H1 (cell line): ENCODE measurements around the gene GDPD5. TPM values are rescaled to one million over a fixed set of nuclear protein-coding genes. Genes with fewer than 3 reads are reported as not detected.

Experiments used
- CTCF ChIA-PET: fragments of 300-600 bp; sonication (Branson Sonifier 250); formaldehyde crosslinking; loops from one replicate; lab custom pipeline; 2021; ENCODE audit not compliant: partially characterized antibody; lab: Charles Lee
- POLR2A ChIA-PET: fragments of 300-600 bp; sonication (Branson Sonifier 250); formaldehyde crosslinking; loops from one replicate; lab custom pipeline; 2021; ENCODE audit warnings: inconsistent platforms; ENCODE audit not compliant: partially characterized antibody; lab: Charles Lee
- DNase-seq, 2 experiments: peaks; one replicate each; pipeline versions ENCODE4 v3.0.0 to v3.0.0-alpha.2; 2010 to 2022; ENCODE audit warnings: low spot score in 2 of 2, low read depth in 1 of 2, mixed read lengths in 1 of 2
- FAIRE-seq: peaks from 2 replicates; lab custom pipeline; 2011; peaks lifted over from hg19 to GRCh38; lab: Jason Lieb, UNC
- H2AFZ ChIP-seq: 2 replicates; pipeline ENCODE4 v1.8.1; 2012; ENCODE audit warnings: low read length, inconsistent platforms
- H2AK5ac ChIP-seq: 2 replicates; pipeline ENCODE4 v1.6.1; 2013; ENCODE audit warnings: low read depth, low read length
- H2BK120ac ChIP-seq: replicated peaks from 2 replicates; pipeline ENCODE3; 2013; ENCODE audit warnings: low read depth, low read length, inconsistent platforms
- H2BK12ac ChIP-seq: 2 replicates; pipeline ENCODE4 v1.6.1; 2013; ENCODE audit warnings: low read depth, low read length
- H2BK15ac ChIP-seq: 2 replicates; pipeline ENCODE4 v1.6.1; 2013; ENCODE audit warnings: low read length
- H2BK20ac ChIP-seq: 2 replicates; pipeline ENCODE4 v1.6.1; 2013; ENCODE audit warnings: low read length
- H2BK5ac ChIP-seq: 2 replicates; pipeline ENCODE4 v1.6.1; 2013; ENCODE audit warnings: low read depth, low read length
- H3K14ac ChIP-seq: 2 replicates; pipeline ENCODE4 v1.6.1; 2013; ENCODE audit warnings: inconsistent platforms; ENCODE audit not compliant: insufficient read length
- H3K18ac ChIP-seq: 2 replicates; pipeline ENCODE4 v1.6.1; 2013; ENCODE audit warnings: low read length; ENCODE audit errors: extremely low read depth
- H3K23ac ChIP-seq: 2 replicates; pipeline ENCODE4 v1.6.1; 2013; ENCODE audit warnings: inconsistent platforms; ENCODE audit not compliant: insufficient read length
- H3K23me2 ChIP-seq: 2 replicates; pipeline ENCODE4 v1.6.1; 2013; ENCODE audit warnings: low read depth, low read length
- H3K27ac ChIP-seq: 2 replicates; pipeline ENCODE4 v1.6.1; 2011; ENCODE audit warnings: low read depth, low read length, inconsistent platforms
- H3K27me3 ChIP-seq, 4 experiments: replicated peaks in 1 of 4; 1 replicate in 1 of 4; 2 replicates in 3 of 4; pipeline versions ENCODE4 v1.6.1 to v1.8.1; 2011 to 2013; ENCODE audit warnings: low read length in 3 of 4, mild to moderate bottlenecking in 3 of 4, inconsistent platforms in 2 of 4, mixed read lengths in 2 of 4, moderate library complexity in 1 of 4; ENCODE audit not compliant: control insufficient read depth in 3 of 4, insufficient read depth in 3 of 4; ENCODE audit errors: extremely low read depth in 1 of 4
- H3K36me3 ChIP-seq, 4 experiments: 2 replicates each; pipeline versions ENCODE4 v1.6.1 to v1.8.1; 2011 to 2013; ENCODE audit warnings: mild to moderate bottlenecking in 4 of 4, low read length in 3 of 4, moderate library complexity in 2 of 4, control low read depth in 1 of 4, inconsistent platforms in 1 of 4; ENCODE audit not compliant: insufficient read depth in 4 of 4, control insufficient read depth in 2 of 4
- H3K4ac ChIP-seq: replicated peaks from 2 replicates; pipeline ENCODE3; 2013; ENCODE audit warnings: low read length, low read depth, mixed read lengths, inconsistent platforms; ENCODE audit not compliant: insufficient read length
- H3K4me1 ChIP-seq, 4 experiments: replicated peaks in 1 of 4; 1 replicate in 1 of 4; 2 replicates in 3 of 4; pipeline versions ENCODE4 v1.6.1 to v1.8.1; 2011 to 2013; ENCODE audit warnings: low read length in 3 of 4, inconsistent platforms in 2 of 4, mixed read lengths in 1 of 4; ENCODE audit not compliant: insufficient read depth in 4 of 4, control insufficient read depth in 3 of 4
- H3K4me2 ChIP-seq, 2 experiments: 2 replicates each; pipeline versions ENCODE4 v1.6.1 to v1.8.1; 2011 to 2013; ENCODE audit warnings: low read depth in 2 of 2, low read length in 2 of 2, control low read depth in 1 of 2, inconsistent platforms in 1 of 2, mild to moderate bottlenecking in 1 of 2; ENCODE audit not compliant: insufficient read depth in 1 of 2
- H3K4me3 ChIP-seq, 4 experiments: fragments of 200-600, 300-600 bp in 1 of 4; sonication (generic), shearing (Covaris generic), sonication (Bioruptor Twin) in 1 of 4; 2 replicates each; pipeline versions ENCODE4 v1.5.1 to v1.8.1; 2011 to 2016; ENCODE audit warnings: low read length in 4 of 4, low read depth in 3 of 4, control low read depth in 2 of 4, inconsistent platforms in 2 of 4, mild to moderate bottlenecking in 2 of 4, mixed read lengths in 1 of 4, moderate library complexity in 1 of 4; ENCODE audit not compliant: insufficient read depth in 2 of 4; ENCODE audit errors: extremely low read depth in 1 of 4
- H3K56ac ChIP-seq: replicated peaks from 2 replicates; pipeline ENCODE3; 2013; ENCODE audit warnings: low read depth, mild to moderate bottlenecking, mixed read lengths, low read length, inconsistent platforms; ENCODE audit not compliant: insufficient read length
- H3K79me1 ChIP-seq: 2 replicates; pipeline ENCODE4 v1.6.1; 2013; ENCODE audit warnings: low read depth, low read length, control low read depth
- H3K79me2 ChIP-seq, 2 experiments: 2 replicates each; pipeline versions ENCODE4 v1.6.1 to v1.8.1; 2012 to 2013; ENCODE audit warnings: low read length in 2 of 2, mild to moderate bottlenecking in 2 of 2, inconsistent platforms in 1 of 2; ENCODE audit not compliant: insufficient read depth in 2 of 2, control insufficient read depth in 1 of 2
- H3K9ac ChIP-seq, 4 experiments: replicated peaks in 1 of 4; 1 replicate in 1 of 4; 2 replicates in 3 of 4; pipeline versions ENCODE4 v1.6.1 to v1.8.1; 2011 to 2013; ENCODE audit warnings: low read depth in 3 of 4, low read length in 3 of 4, control low read depth in 2 of 4, mild to moderate bottlenecking in 2 of 4, moderate library complexity in 2 of 4, inconsistent platforms in 1 of 4; ENCODE audit errors: extremely low read depth in 1 of 4
- H3K9me3 ChIP-seq, 2 experiments: 2 replicates each; pipeline versions ENCODE4 v1.6.1 to v1.8.1; 2012 to 2013; ENCODE audit warnings: mild to moderate bottlenecking in 2 of 2, moderate library complexity in 2 of 2, control low read depth in 1 of 2, inconsistent platforms in 1 of 2, low read depth in 1 of 2, low read length in 1 of 2, mixed read lengths in 1 of 2; ENCODE audit not compliant: insufficient read depth in 2 of 2
- H4K20me1 ChIP-seq, 2 experiments: replicated peaks in 1 of 2; 2 replicates each; pipeline versions ENCODE3 to v1.8.1; 2011 to 2013; ENCODE audit warnings: inconsistent platforms in 2 of 2, low read length in 2 of 2, mild to moderate bottlenecking in 1 of 2; ENCODE audit not compliant: insufficient read depth in 2 of 2, control insufficient read depth in 1 of 2
- H4K5ac ChIP-seq: 2 replicates; pipeline ENCODE4 v1.6.1; 2013; ENCODE audit warnings: low read length, low read depth, mixed read lengths, inconsistent platforms; ENCODE audit not compliant: insufficient read length
- H4K8ac ChIP-seq: 2 replicates; pipeline ENCODE4 v1.8.0; 2013; ENCODE audit warnings: mild to moderate bottlenecking, moderate library complexity, low read length, inconsistent platforms; ENCODE audit not compliant: insufficient read depth; ENCODE audit errors: extremely low read depth
- H4K91ac ChIP-seq: replicated peaks from 2 replicates; pipeline ENCODE3; 2013; ENCODE audit warnings: low read length, mixed read lengths, inconsistent platforms; ENCODE audit not compliant: insufficient read length
- ASH2L ChIP-seq: fragments of 200-600, 300-600 bp; sonication (generic); IDR thresholded peaks from one replicate; pipeline ENCODE4 v1.7.1; 2017; ENCODE audit warnings: low read length
- CREB1 ChIP-seq: IDR thresholded peaks from 2 replicates; pipeline ENCODE4 v1.6.1; 2012; ENCODE audit warnings: inconsistent platforms
- CTCF ChIP-seq, 3 experiments: IDR thresholded peaks; 1 replicate in 2 of 3; 2 replicates in 1 of 3; pipeline versions ENCODE4 v1.5.1 to v1.6.1; 2011; ENCODE audit warnings: low read length in 3 of 3, mild to moderate bottlenecking in 3 of 3, inconsistent platforms in 2 of 3, low read depth in 1 of 3, moderate library complexity in 1 of 3; ENCODE audit not compliant: insufficient read depth in 1 of 3; ENCODE audit errors: control extremely low read depth in 1 of 3
- EGR1 ChIP-seq: IDR thresholded peaks from 2 replicates; pipeline ENCODE4 v1.6.1; 2011; ENCODE audit warnings: low read depth, low read length, borderline replicate concordance
- POLR2A ChIP-seq, 2 experiments: IDR thresholded peaks; 1 replicate in 1 of 2; 2 replicates in 1 of 2; pipeline ENCODE4 v1.6.1; 2011; ENCODE audit warnings: low read depth in 2 of 2, low read length in 2 of 2, mild to moderate bottlenecking in 2 of 2; ENCODE audit errors: control extremely low read depth in 1 of 2
- RAD21 ChIP-seq, 2 experiments: IDR thresholded peaks in 1 of 2; conservative IDR thresholded peaks in 1 of 2; 2 replicates each; pipeline ENCODE4 v1.6.1; 2011; ENCODE audit warnings: low read depth in 2 of 2, low read length in 2 of 2, improper control_type of control experiment in 1 of 2, inconsistent platforms in 1 of 2, mild to moderate bottlenecking in 1 of 2, moderate library complexity in 1 of 2
- SRF ChIP-seq: IDR thresholded peaks from 2 replicates; pipeline ENCODE4 v1.6.1; 2011; ENCODE audit warnings: mild to moderate bottlenecking, low read depth, low read length, moderate library complexity
- TAF1 ChIP-seq: IDR thresholded peaks from 2 replicates; pipeline ENCODE4 v1.6.1; 2011; ENCODE audit warnings: mild to moderate bottlenecking, low read depth, low read length
- WGBS, 2 experiments: shearing (Covaris generic) in 1 of 2; methylation state at CpG; one replicate each; pipeline versions ENCODE4 v1.1.6 to v1.1.7; 2013 to 2015; ENCODE audit warnings: low lambda C conversion rate in 2 of 2, mixed read lengths in 2 of 2, inconsistent platforms in 1 of 2, low coverage in 1 of 2, missing lambda C conversion rate in 1 of 2; ENCODE audit not compliant: insufficient replicate concordance in 2 of 2, insufficient coverage in 1 of 2, insufficient read length in 1 of 2; ENCODE audit errors: extremely low coverage in 1 of 2, missing lambda C conversion rate in 1 of 2; 5-methylcytosine and 5-hydroxymethylcytosine counted together
- polyA plus RNA-seq, 7 experiments: library from polyadenylated mRNA; depleted of rRNA in 3 of 7; stranded (reverse) in 5 of 7; unstranded in 2 of 7; fragments of >200 nt in 5 of 7; fragments of 200-250 nt in 2 of 7; gene quantifications; 1 replicate in 5 of 7; 2 replicates in 1 of 7; 4 replicates in 1 of 7; pipeline versions ENCODE4 v1.2.1 to v1.2.3, GENCODE V29; 2011 to 2013; ENCODE audit warnings: missing spikeins in 2 of 7, mixed read lengths in 2 of 7
- total RNA-seq: library from RNA; stranded (reverse); fragmentation: NEBNext Ultra II Directional; extraction: Animal tissue kit (Norgen Biotek cat#: 25700); gene quantifications from 2 replicates; pipeline ENCODE4 v1.2.1, GENCODE V29; 2021

The GDPD5 gene
- total and polyA plus RNA-seq, 2 of the 8 experiments (the other 6 are each of a cell fraction or from before 2014, with no cell fraction given), result 7.8 to 8.6 TPM

GRCh38 chr11:75547617-75548058 is 21.9 kb upstream of the GDPD5 start:
- H4K8ac ChIP-seq, result peak overlapping the region; percentile 93
- POLR2A ChIA-PET, result interaction anchor here (1.5 to 30.6 kb wide), 6 partner anchors 8 to 147 kb away, joined by 4 to 1120 read pairs (median 48); partner anchors contain the start of gene SERPINH1
- no peaks in the 10 kb centered on the region for H3K36me3 ChIP-seq
- no peaks in the 10 kb centered on the region; a peak in 1 of 7 replicates for H3K27me3 ChIP-seq
- CTCF ChIA-PET, result interaction anchor here (0.7 to 5.5 kb wide), 30 partner anchors 8 to 116 kb away, joined by 3 to 90 read pairs (median 6); no protein-coding TSS in a partner anchor
- peak overlapping the region; percentile 45 for H4K91ac ChIP-seq
- H3K23ac ChIP-seq, result no peak overlapping the region
- no peak overlapping the region for H2AK5ac ChIP-seq
- no peak overlapping the region for H3K14ac ChIP-seq
- peak overlapping the region; percentile 80; the same call in 1 of the 2 replicates for H2BK20ac ChIP-seq
- H3K9ac ChIP-seq, result 0 out of 7 replicates have a peak overlapping the region, but pooled peaks of 1 of the 4 experiments have one; percentile 5
- H2BK120ac ChIP-seq, result no peak overlapping the region
- TF ChIP-seq SRF (no peak), ASH2L (peak; percentile 29), TAF1 (0 out of 2 replicates have a peak, but pooled peaks have one; percentile 28), CREB1 (no peak), POLR2A (IDR thresholded peaks at IDR 0.05; ENCODE audit: control extremely low read depth in 1 of 2, low read depth in 2 of 2, low read length in 2 of 2) (peak in 1 of 2 experiments; percentile 19; a peak in 1 of 3 replicates), CTCF (IDR thresholded peaks at IDR 0.05; ENCODE audit: control extremely low read depth in 1 of 3, insufficient read depth in 1 of 3, low read depth in 1 of 3, low read length in 3 of 3) (peak; percentile 72 to 89 (median 82)), EGR1 (0 out of 2 replicates have a peak, but pooled peaks have one; percentile 14), RAD21 (IDR thresholded peaks at IDR 0.05 in 1 of 2, conservative IDR thresholded peaks at IDR 0.05 in 1 of 2; ENCODE audit: low read depth in 2 of 2, low read length in 2 of 2) (peak; percentile 89 to 92)
- no peak overlapping the region for H3K4me2 ChIP-seq
- peak overlapping the region; percentile 81; the same call in 1 of the 2 replicates for H2BK5ac ChIP-seq
- peak overlapping the region; percentile 97 for H2BK12ac ChIP-seq
- peak in 1 of 2 experiments; percentile 91 for DNase-seq
- peak overlapping the region; percentile 97 for H3K18ac ChIP-seq
- no peaks in the 10 kb centered on the region for H3K23me2 ChIP-seq
- H2AFZ ChIP-seq, result peak overlapping the region; percentile 78; the same call in 1 of the 2 replicates
- 0 out of 4 replicates have a peak, but pooled peaks cover 0 to 2% of the 10 kb centered on the region in 2 experiments for H3K9me3 ChIP-seq
- H3K4me3 ChIP-seq, result no peak overlapping the region
- no peaks in the 10 kb centered on the region for H4K20me1 ChIP-seq
- no peaks in the 10 kb centered on the region for H3K79me1 ChIP-seq
- H3K4ac ChIP-seq, result peak overlapping the region; percentile 36
- no peak overlapping the region for H3K27ac ChIP-seq
- peak; percentile 19 for FAIRE-seq
- H4K5ac ChIP-seq, result no peak overlapping the region
- H3K56ac ChIP-seq, result no peak overlapping the region
- WGBS, 2 experiments, result 25% methylated on average over 7 of the region's 7 CpGs; no CpG with 5 or more reads in 1 of the 2 experiments
- no peaks in the 10 kb centered on the region for H3K79me2 ChIP-seq
- H2BK15ac ChIP-seq, result peak overlapping the region; percentile 72; the same call in 1 of the 2 replicates
- peaks cover 0 to 4% (median 2%) of the 10 kb centered on the region in 4 experiments; a peak in 5 of 7 replicates for H3K4me1 ChIP-seq
